Duodenal mucosa (tissue), 2 donors: Measurements from ENCODE around the gene TRMT10B.
"Not testable (repeated sequence)": the region's sequence is repeated elsewhere in the genome, so short reads cannot be mapped to it uniquely, and the experiment has no call there.

ENCODE experiments used
- H3K27ac ChIP-seq: one replicate; pipeline ENCODE4 v1.7.0; 2013; ENCODE audit warnings: low read depth, low read length
- H3K27me3 ChIP-seq, 2 donors: one replicate each; pipeline ENCODE4 v1.7.0; 2013; ENCODE audit warnings: low read length in 2 of 2, control low read depth in 1 of 2; ENCODE audit not compliant: insufficient read depth in 2 of 2, control insufficient read depth in 1 of 2
- H3K36me3 ChIP-seq, 2 donors: one replicate each; pipeline ENCODE4 v1.7.0; 2013; ENCODE audit warnings: low read length in 2 of 2, control low read depth in 1 of 2; ENCODE audit not compliant: insufficient read depth in 2 of 2, control insufficient read depth in 1 of 2
- H3K4me1 ChIP-seq, 2 donors: one replicate each; pipeline ENCODE4 v1.7.0; 2013; ENCODE audit warnings: low read length in 2 of 2, control low read depth in 1 of 2; ENCODE audit not compliant: insufficient read depth in 2 of 2, control insufficient read depth in 1 of 2
- H3K4me3 ChIP-seq, 2 donors: one replicate each; pipeline ENCODE4 v1.7.0; 2013; ENCODE audit warnings: low read length in 2 of 2, low read depth in 1 of 2
- H3K9ac ChIP-seq, 2 donors: one replicate each; pipeline ENCODE4 v1.7.0; 2013; ENCODE audit warnings: low read length in 2 of 2, low read depth in 1 of 2
- H3K9me3 ChIP-seq, 2 donors: one replicate each; pipeline ENCODE4 v1.7.0; 2013; ENCODE audit warnings: low read length in 2 of 2, control low read depth in 1 of 2; ENCODE audit not compliant: control insufficient read depth in 1 of 2

The TRMT10B gene

GRCh38 chr9:37749129-37749528 lies 4.5 kb upstream of the TRMT10B start:
- H3K4me1 ChIP-seq: peaks cover under 1 to 7% of the 10 kb centered on the region in 2 donors
- H3K9me3 ChIP-seq: no peaks in the 10 kb centered on the region
- H3K4me3 ChIP-seq: no peak overlapping the region
- H3K27ac ChIP-seq: no peak overlapping the region
- H3K36me3 ChIP-seq: no peaks in the 10 kb centered on the region
- H3K27me3 ChIP-seq: no peaks in the 10 kb centered on the region
- H3K9ac ChIP-seq: no peak overlapping the region

GRCh38 chr9:37751186-37751585 lies 2.4 kb upstream of the TRMT10B start:
- Histone ChIP-seq H3K9me3 (no peaks in the 10 kb centered on the region), H3K4me3 (no peak overlapping the region), H3K9ac (no peak overlapping the region), H3K27ac (no peak overlapping the region), H3K27me3 (no peaks in the 10 kb centered on the region), H3K4me1 (peaks cover 8 to 19% of the 10 kb centered on the region in 2 donors), H3K36me3 (no peaks in the 10 kb centered on the region)

GRCh38 chr9:37751704-37752103 lies 1.9 kb upstream of the TRMT10B start:
- H3K9me3 ChIP-seq, H3K27me3 ChIP-seq, H3K36me3 ChIP-seq, H3K9ac ChIP-seq, H3K27ac ChIP-seq, H3K4me3 ChIP-seq: not testable (repeated sequence)
- peaks cover 8 to 19% of the 10 kb centered on the region in 2 donors for H3K4me1 ChIP-seq

GRCh38 chr9:37752112-37752511 lies 1.5 kb upstream of the TRMT10B start:
- H3K27me3 ChIP-seq, H3K27ac ChIP-seq, H3K36me3 ChIP-seq, H3K4me3 ChIP-seq, H3K9me3 ChIP-seq, H3K9ac ChIP-seq: not testable (repeated sequence)
- H3K4me1 ChIP-seq: peaks cover 8 to 19% of the 10 kb centered on the region in 2 donors

- Histone ChIP-seq H3K9ac (peak overlapping the region; percentile 81 to 96), H3K27ac (no peak overlapping the region), H3K4me3 (peak overlapping the region; percentile 99), H3K36me3 (no peaks in the 10 kb centered on the region), H3K4me1 (peaks cover 8 to 19% of the 10 kb centered on the region in 2 donors), H3K27me3 (no peaks in the 10 kb centered on the region), H3K9me3 (no peaks in the 10 kb centered on the region)
Measured at GRCh38 chr9:37752642-37753488, 740 bp upstream of the TRMT10B start.

GRCh38 chr9:37758747-37759146 lies 5.1 kb downstream of the TRMT10B start:
- Histone ChIP-seq H3K9me3 (no peaks in the 10 kb centered on the region), H3K36me3 (no peaks in the 10 kb centered on the region), H3K9ac (no peak overlapping the region), H3K27ac (no peak overlapping the region), H3K4me3 (no peak overlapping the region), H3K4me1 (peaks cover 8 to 14% of the 10 kb centered on the region in 2 donors), H3K27me3 (no peaks in the 10 kb centered on the region)

GRCh38 chr9:37760416-37761161 lies 7.0 kb downstream of the TRMT10B start:
- no peaks in the 10 kb centered on the region for H3K4me1 ChIP-seq
- no peak overlapping the region for H3K9ac ChIP-seq
- H3K27me3 ChIP-seq: no peaks in the 10 kb centered on the region
- peaks cover 0 to 4% of the 10 kb centered on the region in 2 donors for H3K36me3 ChIP-seq
- H3K27ac ChIP-seq: no peak overlapping the region
- H3K9me3 ChIP-seq: no peaks in the 10 kb centered on the region
- no peak overlapping the region for H3K4me3 ChIP-seq

GRCh38 chr9:37761511-37761910 lies 7.9 kb downstream of the TRMT10B start:
- no peak overlapping the region for H3K9ac ChIP-seq

GRCh38 chr9:37765263-37765662 lies 11.7 kb downstream of the TRMT10B start:
- H3K4me3 ChIP-seq, H3K4me1 ChIP-seq, H3K27ac ChIP-seq, H3K27me3 ChIP-seq, H3K9ac ChIP-seq, H3K9me3 ChIP-seq: not testable (repeated sequence)
- peaks cover 0 to 15% of the 10 kb centered on the region in 2 donors for H3K36me3 ChIP-seq

More at GRCh38 chr9:37761511-37761910, 7.9 kb downstream of the TRMT10B start:
- Histone ChIP-seq H3K27ac (no peak overlapping the region), H3K9me3 (no peaks in the 10 kb centered on the region), H3K36me3 (peaks cover 0 to 4% of the 10 kb centered on the region in 2 donors), H3K4me3 (no peak overlapping the region), H3K4me1 (no peaks in the 10 kb centered on the region), H3K27me3 (no peaks in the 10 kb centered on the region)

GRCh38 chr9:37769306-37769705 lies 15.7 kb downstream of the TRMT10B start:
- no peaks in the 10 kb centered on the region for H3K4me1 ChIP-seq
- no peak overlapping the region for H3K27ac ChIP-seq
- H3K4me3 ChIP-seq: no peak overlapping the region
- no peak overlapping the region for H3K9ac ChIP-seq
- peaks cover 5 to 43% of the 10 kb centered on the region in 2 donors for H3K36me3 ChIP-seq
- H3K9me3 ChIP-seq: no peaks in the 10 kb centered on the region
- H3K27me3 ChIP-seq: no peaks in the 10 kb centered on the region
